ENCODE measurements around the gene CDH10. TPM values are rescaled to one million over a fixed set of nuclear protein-coding genes. Genes with fewer than 3 reads are reported as not detected.

The CDH10 gene
- total RNA-seq, 4 donors from 2014 or later, result 0.09 TPM; not detected in 3

GRCh38 chr5:24566933-24567332 is 77.8 kb downstream of the CDH10 start:
- DNase-seq, result no peak
- H3K36me3 ChIP-seq, result no peaks in the 10 kb centered on the region
- TF ChIP-seq, protein P1, sequence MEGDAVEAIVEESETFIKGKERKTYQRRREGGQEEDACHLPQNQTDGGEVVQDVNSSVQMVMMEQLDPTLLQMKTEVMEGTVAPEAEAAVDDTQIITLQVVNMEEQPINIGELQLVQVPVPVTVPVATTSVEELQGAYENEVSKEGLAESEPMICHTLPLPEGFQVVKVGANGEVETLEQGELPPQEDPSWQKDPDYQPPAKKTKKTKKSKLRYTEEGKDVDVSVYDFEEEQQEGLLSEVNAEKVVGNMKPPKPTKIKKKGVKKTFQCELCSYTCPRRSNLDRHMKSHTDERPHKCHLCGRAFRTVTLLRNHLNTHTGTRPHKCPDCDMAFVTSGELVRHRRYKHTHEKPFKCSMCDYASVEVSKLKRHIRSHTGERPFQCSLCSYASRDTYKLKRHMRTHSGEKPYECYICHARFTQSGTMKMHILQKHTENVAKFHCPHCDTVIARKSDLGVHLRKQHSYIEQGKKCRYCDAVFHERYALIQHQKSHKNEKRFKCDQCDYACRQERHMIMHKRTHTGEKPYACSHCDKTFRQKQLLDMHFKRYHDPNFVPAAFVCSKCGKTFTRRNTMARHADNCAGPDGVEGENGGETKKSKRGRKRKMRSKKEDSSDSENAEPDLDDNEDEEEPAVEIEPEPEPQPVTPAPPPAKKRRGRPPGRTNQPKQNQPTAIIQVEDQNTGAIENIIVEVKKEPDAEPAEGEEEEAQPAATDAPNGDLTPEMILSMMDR (IDR thresholded peaks at IDR 0.05), result no peak
- TF ChIP-seq POLR2A (IDR thresholded peaks at IDR 0.05), result no peak
- H3K4me3 ChIP-seq, result no peak overlapping the region
- intact Hi-C loops (cut with DNase I), result no loop called here
- H3K27me3 ChIP-seq, result no peaks in the 10 kb centered on the region
- no peak overlapping the region for H3K27ac ChIP-seq
- H3K4me1 ChIP-seq, result no peaks in the 10 kb centered on the region
- H3K9me3 ChIP-seq, result peaks cover 0 to 5% (median 0%) of the 10 kb centered on the region in 3 donors

DNA sequence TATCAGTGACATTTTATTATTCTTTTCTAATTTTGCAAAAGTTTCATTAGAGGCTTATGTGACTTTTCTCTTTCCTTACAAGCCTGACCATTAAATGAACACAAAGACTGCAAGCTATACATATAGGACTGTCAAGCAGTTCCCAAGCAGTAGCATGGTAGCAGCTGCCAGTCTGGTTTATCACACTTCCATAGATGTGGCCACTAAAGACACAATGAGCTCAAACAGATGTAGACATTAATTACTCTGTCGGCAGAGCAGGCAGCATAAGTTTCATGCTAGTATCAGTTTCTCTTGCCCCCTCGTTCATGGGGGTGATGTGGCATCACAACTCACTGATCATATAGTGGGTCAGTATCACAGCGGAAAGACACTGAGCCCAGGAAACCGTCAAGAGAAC is 89.5 kb downstream of the CDH10 start:
- Histone ChIP-seq H3K4me1 (no peaks in the 10 kb centered on the region), H3K27me3 (no peaks in the 10 kb centered on the region), H3K36me3 (no peaks in the 10 kb centered on the region), H3K27ac (no peak overlapping the region), H3K9me3 (no peaks in the 10 kb centered on the region), H3K4me3 (no peak overlapping the region)
- TF ChIP-seq, protein P1 (IDR thresholded peaks at IDR 0.05), result no peak
- no peak for TF ChIP-seq POLR2A (IDR thresholded peaks at IDR 0.05)
- intact Hi-C loops (cut with DNase I), result no loop called here
- WGBS, 2 donors, result 60 to 62% methylated on average over 4 of the region's 4 CpGs
- no peak for DNase-seq

DNA sequence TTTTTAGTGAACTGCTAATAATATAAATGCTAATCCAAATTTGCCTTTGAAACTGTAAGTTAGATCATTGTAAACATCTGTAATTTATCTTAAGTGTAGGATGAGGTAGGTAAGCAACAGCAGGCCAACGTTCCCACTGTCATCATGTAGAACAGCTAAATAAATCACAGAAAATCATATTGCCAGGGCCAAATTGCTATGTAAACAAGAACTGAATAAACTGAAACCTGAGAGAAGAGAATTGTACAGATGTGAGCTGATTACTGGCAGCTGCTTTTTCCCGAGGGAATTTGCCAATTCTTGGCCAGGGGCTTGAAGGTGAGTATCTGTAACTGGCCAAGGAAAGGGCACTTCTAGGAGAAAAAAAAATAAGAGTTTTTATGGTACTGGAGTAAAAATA is 97.6 kb downstream of the CDH10 start:
- H3K27ac ChIP-seq, result no peak overlapping the region
- H3K9me3 ChIP-seq, result peaks cover 0 to 4% (median 0%) of the 10 kb centered on the region in 3 donors
- H3K4me3 ChIP-seq, result no peak overlapping the region
- intact Hi-C loops (cut with DNase I), result no loop called here
- no peak for DNase-seq
- TF ChIP-seq, protein P1 (IDR thresholded peaks at IDR 0.05), result no peak
- TF ChIP-seq POLR2A (IDR thresholded peaks at IDR 0.05), result no peak
- no peaks in the 10 kb centered on the region for H3K27me3 ChIP-seq
- H3K4me1 ChIP-seq, result no peaks in the 10 kb centered on the region
- 15 to 17% methylated on average over 2 of the region's 2 CpGs for WGBS, 2 donors
- no peaks in the 10 kb centered on the region for H3K36me3 ChIP-seq

DNA sequence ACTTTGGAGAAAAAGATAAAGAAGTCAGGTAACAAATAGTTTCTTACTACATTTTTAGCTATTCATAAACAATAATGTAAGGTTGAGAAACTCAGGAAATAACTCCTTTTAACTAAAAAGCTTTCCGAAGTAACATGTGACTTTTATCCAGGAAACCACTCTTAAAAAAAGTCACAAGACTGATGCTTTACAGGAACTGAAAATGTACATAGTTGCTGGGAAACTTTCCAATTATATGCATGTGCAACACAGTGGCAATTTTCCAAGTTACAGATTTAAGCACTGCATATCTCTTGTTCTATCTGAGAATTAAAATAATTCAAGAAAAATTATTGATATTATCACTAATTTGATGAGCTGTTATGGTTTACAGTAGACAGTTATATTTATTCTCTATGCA is 105.2 kb downstream of the CDH10 start:
- H3K4me3 ChIP-seq, result no peak overlapping the region
- no peaks in the 10 kb centered on the region for H3K9me3 ChIP-seq
- 18 to 24% methylated on average over 1 of the region's 1 CpG for WGBS, 2 donors
- no peaks in the 10 kb centered on the region for H3K4me1 ChIP-seq
- H3K27me3 ChIP-seq, result no peaks in the 10 kb centered on the region
- TF ChIP-seq POLR2A (IDR thresholded peaks at IDR 0.05), result no peak
- TF ChIP-seq, protein P1 (IDR thresholded peaks at IDR 0.05), result no peak
- no peaks in the 10 kb centered on the region for H3K36me3 ChIP-seq
- intact Hi-C loops (cut with DNase I), result no loop called here
- no peak overlapping the region for H3K27ac ChIP-seq
- no peak for DNase-seq

DNA sequence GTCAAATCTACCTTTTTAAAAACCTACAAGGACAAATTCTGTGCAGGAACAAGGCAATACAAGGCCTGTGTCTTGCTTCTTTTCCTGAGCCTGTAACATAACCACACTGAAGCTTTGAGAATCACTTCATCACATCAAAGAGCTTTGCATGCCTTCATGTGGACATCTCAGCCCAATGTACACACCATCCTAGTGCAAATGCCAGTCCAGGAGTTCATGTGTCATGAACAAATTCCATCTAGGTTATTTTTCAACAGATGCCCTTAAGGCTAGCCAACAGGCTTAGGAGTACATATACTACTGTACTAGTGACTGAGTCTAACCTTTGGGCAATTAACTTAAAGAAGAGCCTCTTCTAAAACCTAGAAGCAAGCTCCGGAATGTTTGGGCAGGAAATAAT is 106.4 kb downstream of the CDH10 start:
- Histone ChIP-seq H3K4me1 (no peaks in the 10 kb centered on the region), H3K36me3 (no peaks in the 10 kb centered on the region), H3K27ac (no peak overlapping the region), H3K27me3 (no peaks in the 10 kb centered on the region), H3K4me3 (no peak overlapping the region), H3K9me3 (no peaks in the 10 kb centered on the region)
- DNase-seq, result no peak
- intact Hi-C loops (cut with DNase I), result no loop called here
- WGBS, 2 donors, result 88% methylated on average over 1 of the region's 1 CpG
- TF ChIP-seq, protein P1 (IDR thresholded peaks at IDR 0.05), result no peak
- TF ChIP-seq POLR2A (IDR thresholded peaks at IDR 0.05), result no peak
